WTC11 (cell line): ENCODE measurements around the gene MTA1. TPM values are rescaled to one million over a fixed set of nuclear protein-coding genes. Genes with fewer than 3 reads are reported as not detected.
A peak's percentile ranks its signal among the peaks of the same experiment; 100 is the strongest.

Experiments
- AR ChIP-seq: fragments of 250-450 bp; sonication (Bioruptor Pico); IDR thresholded peaks from 2 replicates; pipeline ENCODE4 v1.9.0; 2021; ENCODE audit warnings: mild to moderate bottlenecking
- CBFB ChIP-seq: sonication (generic); formaldehyde crosslinking; IDR thresholded peaks from 2 replicates; pipeline ENCODE4 v1.8.1; 2022; ENCODE audit warnings: mild to moderate bottlenecking, low read depth, missing genetic modification reagents
- CDX4 ChIP-seq: fragments of 250-450 bp; sonication (Bioruptor Pico); IDR thresholded peaks from 2 replicates; pipeline ENCODE4 v1.9.0; 2021; ENCODE audit warnings: moderate library complexity, mild to moderate bottlenecking, inconsistent platforms, borderline replicate concordance
- CTCF ChIP-seq: fragments of 200-600 bp; IDR thresholded peaks from 2 replicates; pipeline ENCODE4 v1.8.0; 2022; ENCODE audit warnings: antibody characterized with exemption
- ELF4 ChIP-seq: sonication (generic); formaldehyde crosslinking; IDR thresholded peaks from 2 replicates; pipeline ENCODE4 v1.8.1; 2022; ENCODE audit warnings: low read depth, mild to moderate bottlenecking, moderate library complexity, missing genetic modification reagents
- EMX1 ChIP-seq: fragments of 250-450 bp; sonication (Bioruptor Pico); IDR thresholded peaks from 2 replicates; pipeline ENCODE4 v1.8.0; 2021; ENCODE audit warnings: mild to moderate bottlenecking
- ERG ChIP-seq: fragments of 250-450 bp; sonication (Bioruptor Pico); IDR thresholded peaks from 2 replicates; pipeline ENCODE4 v1.8.0; 2021; ENCODE audit warnings: mild to moderate bottlenecking
- ESRRA ChIP-seq: sonication (generic); formaldehyde crosslinking; IDR thresholded peaks from 2 replicates; pipeline ENCODE4 v1.8.1; 2022; ENCODE audit warnings: mild to moderate bottlenecking, missing genetic modification reagents, borderline replicate concordance
- FOXK1 ChIP-seq: sonication (generic); formaldehyde crosslinking; IDR thresholded peaks from 2 replicates; pipeline ENCODE4 v1.8.0; 2022; ENCODE audit warnings: mild to moderate bottlenecking, moderate library complexity, missing genetic modification reagents
- HMGA2 ChIP-seq: fragments of 250-450 bp; sonication (Bioruptor Pico); IDR thresholded peaks from 2 replicates; pipeline ENCODE4 v1.4.0; 2021; ENCODE audit warnings: mild to moderate bottlenecking, moderate library complexity
- HMGXB4 ChIP-seq: sonication (generic); formaldehyde crosslinking; IDR thresholded peaks from 2 replicates; pipeline ENCODE4 v1.8.1; 2023; ENCODE audit warnings: mild to moderate bottlenecking, moderate library complexity, missing genetic modification reagents
- NFE2L1 ChIP-seq: sonication (generic); formaldehyde crosslinking; IDR thresholded peaks from 2 replicates; pipeline ENCODE4 v1.8.1; 2023; ENCODE audit warnings: missing genetic modification reagents
- OVOL2 ChIP-seq: fragments of 250-450 bp; sonication (Bioruptor Pico); IDR thresholded peaks from 2 replicates; pipeline ENCODE4 v1.9.0; 2021; ENCODE audit warnings: mild to moderate bottlenecking, borderline replicate concordance
- PRDM15 ChIP-seq: sonication (generic); formaldehyde crosslinking; IDR thresholded peaks from 2 replicates; pipeline ENCODE4 v1.8.0; 2022; ENCODE audit warnings: missing genetic modification reagents
- RELA ChIP-seq: sonication (generic); formaldehyde crosslinking; IDR thresholded peaks from 2 replicates; pipeline ENCODE4 v1.8.1; 2022; ENCODE audit warnings: missing genetic modification reagents, mild to moderate bottlenecking, borderline replicate concordance
- RORB ChIP-seq: fragments of 250-450 bp; sonication (Bioruptor Pico); IDR thresholded peaks from 2 replicates; pipeline ENCODE4 v1.9.0; 2021; ENCODE audit warnings: mild to moderate bottlenecking
- TEAD1 ChIP-seq: sonication (generic); formaldehyde crosslinking; IDR thresholded peaks from 2 replicates; pipeline ENCODE4 v1.8.0; 2022; ENCODE audit warnings: mild to moderate bottlenecking, missing genetic modification reagents
- ZBTB21 ChIP-seq: sonication (generic); formaldehyde crosslinking; IDR thresholded peaks from 2 replicates; pipeline ENCODE4 v1.8.1; 2023; ENCODE audit warnings: mild to moderate bottlenecking, missing genetic modification reagents, borderline replicate concordance
- ZNF138 ChIP-seq: sonication (generic); formaldehyde crosslinking; conservative IDR thresholded peaks from 2 replicates; pipeline ENCODE4 v1.8.1; 2022; ENCODE audit warnings: mild to moderate bottlenecking, moderate library complexity, missing genetic modification reagents
- ZNF317 ChIP-seq: sonication (generic); formaldehyde crosslinking; IDR thresholded peaks from 2 replicates; pipeline ENCODE4 v1.8.1; 2023; ENCODE audit warnings: low read depth, mild to moderate bottlenecking, moderate library complexity, missing genetic modification reagents, borderline replicate concordance
- total RNA-seq: library from RNA; stranded (reverse); gene quantifications from 3 replicates; pipeline ENCODE4 v1.2.3, GENCODE V29; 2021

Gene MTA1
- total RNA-seq, 1 experiment from 2014 or later: 279 TPM

GRCh38 chr14:105398044-105398725 lies 21.4 kb upstream of the MTA1 start, which contains the start of gene TEX22 (continued):
- TF ChIP-seq EMX1 (no peak), ZNF317 (peak; percentile 51; the same call in 1 of the 2 replicates), PRDM15 (CRISPR knock-in tag) (peak; percentile 19; the same call in 1 of the 2 replicates), CDX4 (no peak), RORB (CRISPR knock-in tag) (no peak), FOXK1 (CRISPR knock-in tag) (0 out of 2 replicates have a peak, but pooled peaks have one; percentile 58), HMGA2 (CRISPR knock-in tag) (no peak), OVOL2 (no peak), TEAD1 (CRISPR knock-in tag) (peak; percentile 64; the same call in 1 of the 2 replicates), ELF4 (CRISPR knock-in tag) (peak; percentile 88), RELA (CRISPR knock-in tag) (peak; percentile 40; the same call in 1 of the 2 replicates), ERG (no peak), ZNF138 (0 out of 2 replicates have a peak, but pooled peaks have one; percentile 32), HMGXB4 (CRISPR knock-in tag) (peak; percentile 54; the same call in 1 of the 2 replicates), CTCF (no peak), AR (CRISPR knock-in tag) (no peak), ESRRA (CRISPR knock-in tag) (no peak; the same call in 1 of the 2 replicates), ZBTB21 (no peak; the same call in 1 of the 2 replicates), CBFB (CRISPR knock-in tag) (no peak), NFE2L1 (CRISPR knock-in tag) (0 out of 2 replicates have a peak, but pooled peaks have one; percentile 24)
